ENCODE data around the gene CITED4. TPM values are rescaled to one million over a fixed set of nuclear protein-coding genes. Genes with fewer than 3 reads are reported as not detected.

CITED4 gene
- total and polyA plus RNA-seq, 10 of the 15 experiments (the other 5 are each of a cell fraction or from before 2014, with no cell fraction given), result 0.13 to 0.64 (median 0.26) TPM; not detected in 6

DNA sequence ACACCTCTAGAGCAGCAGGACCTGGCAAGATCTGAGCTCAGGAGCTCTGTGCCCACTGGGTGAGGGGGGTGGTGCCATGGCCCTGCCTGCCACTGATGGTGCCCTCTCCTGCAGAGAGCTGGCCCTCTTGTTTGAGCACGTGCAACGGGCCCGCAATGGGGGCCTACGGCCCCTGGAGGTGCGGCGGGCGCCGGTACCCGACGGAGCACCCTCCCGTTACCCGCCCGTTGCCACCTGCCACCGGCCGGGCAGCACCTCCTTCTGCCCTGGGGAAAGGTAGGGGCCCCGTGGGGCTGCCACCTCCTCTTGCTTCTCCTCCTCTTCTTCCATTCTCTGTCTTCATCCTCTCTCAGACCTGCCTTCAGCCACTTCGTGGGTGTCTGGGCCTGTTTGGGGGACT lies 38.2 kb downstream of the CITED4 start (continued):
- TF ChIP-seq, protein P1, sequence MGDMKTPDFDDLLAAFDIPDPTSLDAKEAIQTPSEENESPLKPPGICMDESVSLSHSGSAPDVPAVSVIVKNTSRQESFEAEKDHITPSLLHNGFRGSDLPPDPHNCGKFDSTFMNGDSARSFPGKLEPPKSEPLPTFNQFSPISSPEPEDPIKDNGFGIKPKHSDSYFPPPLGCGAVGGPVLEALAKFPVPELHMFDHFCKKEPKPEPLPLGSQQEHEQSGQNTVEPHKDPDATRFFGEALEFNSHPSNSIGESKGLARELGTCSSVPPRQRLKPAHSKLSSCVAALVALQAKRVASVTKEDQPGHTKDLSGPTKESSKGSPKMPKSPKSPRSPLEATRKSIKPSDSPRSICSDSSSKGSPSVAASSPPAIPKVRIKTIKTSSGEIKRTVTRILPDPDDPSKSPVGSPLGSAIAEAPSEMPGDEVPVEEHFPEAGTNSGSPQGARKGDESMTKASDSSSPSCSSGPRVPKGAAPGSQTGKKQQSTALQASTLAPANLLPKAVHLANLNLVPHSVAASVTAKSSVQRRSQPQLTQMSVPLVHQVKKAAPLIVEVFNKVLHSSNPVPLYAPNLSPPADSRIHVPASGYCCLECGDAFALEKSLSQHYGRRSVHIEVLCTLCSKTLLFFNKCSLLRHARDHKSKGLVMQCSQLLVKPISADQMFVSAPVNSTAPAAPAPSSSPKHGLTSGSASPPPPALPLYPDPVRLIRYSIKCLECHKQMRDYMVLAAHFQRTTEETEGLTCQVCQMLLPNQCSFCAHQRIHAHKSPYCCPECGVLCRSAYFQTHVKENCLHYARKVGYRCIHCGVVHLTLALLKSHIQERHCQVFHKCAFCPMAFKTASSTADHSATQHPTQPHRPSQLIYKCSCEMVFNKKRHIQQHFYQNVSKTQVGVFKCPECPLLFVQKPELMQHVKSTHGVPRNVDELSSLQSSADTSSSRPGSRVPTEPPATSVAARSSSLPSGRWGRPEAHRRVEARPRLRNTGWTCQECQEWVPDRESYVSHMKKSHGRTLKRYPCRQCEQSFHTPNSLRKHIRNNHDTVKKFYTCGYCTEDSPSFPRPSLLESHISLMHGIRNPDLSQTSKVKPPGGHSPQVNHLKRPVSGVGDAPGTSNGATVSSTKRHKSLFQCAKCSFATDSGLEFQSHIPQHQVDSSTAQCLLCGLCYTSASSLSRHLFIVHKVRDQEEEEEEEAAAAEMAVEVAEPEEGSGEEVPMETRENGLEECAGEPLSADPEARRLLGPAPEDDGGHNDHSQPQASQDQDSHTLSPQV (IDR thresholded peaks at IDR 0.05), result no peak
- TF ChIP-seq HCFC1 (IDR thresholded peaks at IDR 0.05; ENCODE audit: low read length) (no peak), ZNF24 (IDR thresholded peaks at IDR 0.05) (no peak), CREM (IDR thresholded peaks at IDR 0.05; ENCODE audit: low read depth) (no peak)

DNA sequence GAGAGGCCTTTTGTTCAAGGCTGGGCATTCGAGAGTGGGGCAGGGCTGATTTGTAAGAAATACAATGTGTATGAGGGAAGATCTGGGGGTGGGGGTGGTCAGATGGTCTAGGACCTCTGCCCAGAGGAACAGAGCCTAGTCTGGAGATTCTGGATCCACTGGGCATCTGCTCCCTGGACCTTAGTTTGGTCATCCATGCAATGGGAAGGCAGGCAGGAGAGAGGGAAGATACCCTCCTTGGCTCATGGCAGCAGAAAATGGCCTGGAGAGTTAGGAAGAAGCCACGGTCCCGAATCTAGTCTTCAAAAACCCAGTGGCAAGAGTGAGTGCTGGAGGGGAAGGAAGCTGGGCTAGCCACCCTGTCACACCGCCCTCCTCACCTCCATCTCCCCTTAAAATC lies 38.8 kb downstream of the CITED4 start:
- Histone ChIP-seq H3K4me2 (ENCODE audit: control insufficient read depth, insufficient read depth) (no peak overlapping the region), H4K20me1 (ENCODE audit: control insufficient read depth, insufficient read depth) (no peaks in the 10 kb centered on the region), H3K4me1 (ENCODE audit: control insufficient read depth, insufficient read depth, low read length) (peaks cover 13% of the 10 kb centered on the region), H3K4me3 (no peak overlapping the region), H3K27me3 (replicated peaks in 1 of 2; ENCODE audit: control insufficient read depth in 2 of 2, insufficient read depth in 2 of 2, low read length in 1 of 2) (no peaks in the 10 kb centered on the region; a peak in 1 of 4 replicates), H3K9me3 (replicated peaks; ENCODE audit: control insufficient read depth, insufficient read depth, low read length) (no peaks in the 10 kb centered on the region), H2AFZ (ENCODE audit: control insufficient read depth, low read depth, low read length) (no peak overlapping the region), H3K36me3 (ENCODE audit: control insufficient read depth in 2 of 2, insufficient read depth in 2 of 2, low read length in 1 of 2) (no peaks in the 10 kb centered on the region), H3K9ac (ENCODE audit: control insufficient read depth, insufficient read depth, low read length) (no peak overlapping the region), H3K79me2 (ENCODE audit: control insufficient read depth, insufficient read depth, low read length) (no peaks in the 10 kb centered on the region), H3K27ac (ENCODE audit: control insufficient read depth, insufficient read depth) (no peak overlapping the region)
- CTCF ChIA-PET, result no interaction called here
- SMC1A ChIA-PET (ENCODE audit: uncharacterized antibody, unreplicated experiment), result interaction anchor here (1.1 kb wide), 1 partner anchor 19 kb away, joined by 4 read pairs; no protein-coding TSS in a partner anchor
- in situ Hi-C loops (cut with MboI) (no loop called here), intact Hi-C loops (cut with micrococcal nuclease; ENCODE audit: unreplicated experiment) (no loop called here)
- FAIRE-seq (no peak), ATAC-seq (no peak), DNase-seq (ENCODE audit: low read depth, low spot score) (no peak)
- 9% methylated on average over 4 of the region's 4 CpGs for WGBS (ENCODE audit: insufficient coverage, insufficient replicate concordance, low lambda C conversion rate, missing lambda C conversion rate)
- POLR2A ChIA-PET, result no interaction called here
- RAD21 ChIA-PET (ENCODE audit: unreplicated experiment), result no interaction called here
- no TSS peak for BruUV-seq (replicated peaks)
- no peak for TF ChIP-seq GATAD2B (conservative IDR thresholded peaks at IDR 0.05; ENCODE audit: low read depth)
- TF ChIP-seq TARDBP (IDR thresholded peaks at IDR 0.05; ENCODE audit: borderline replicate concordance), result no peak
- TF ChIP-seq HDGF (IDR thresholded peaks at IDR 0.05), result no peak
- TF ChIP-seq, protein P2, sequence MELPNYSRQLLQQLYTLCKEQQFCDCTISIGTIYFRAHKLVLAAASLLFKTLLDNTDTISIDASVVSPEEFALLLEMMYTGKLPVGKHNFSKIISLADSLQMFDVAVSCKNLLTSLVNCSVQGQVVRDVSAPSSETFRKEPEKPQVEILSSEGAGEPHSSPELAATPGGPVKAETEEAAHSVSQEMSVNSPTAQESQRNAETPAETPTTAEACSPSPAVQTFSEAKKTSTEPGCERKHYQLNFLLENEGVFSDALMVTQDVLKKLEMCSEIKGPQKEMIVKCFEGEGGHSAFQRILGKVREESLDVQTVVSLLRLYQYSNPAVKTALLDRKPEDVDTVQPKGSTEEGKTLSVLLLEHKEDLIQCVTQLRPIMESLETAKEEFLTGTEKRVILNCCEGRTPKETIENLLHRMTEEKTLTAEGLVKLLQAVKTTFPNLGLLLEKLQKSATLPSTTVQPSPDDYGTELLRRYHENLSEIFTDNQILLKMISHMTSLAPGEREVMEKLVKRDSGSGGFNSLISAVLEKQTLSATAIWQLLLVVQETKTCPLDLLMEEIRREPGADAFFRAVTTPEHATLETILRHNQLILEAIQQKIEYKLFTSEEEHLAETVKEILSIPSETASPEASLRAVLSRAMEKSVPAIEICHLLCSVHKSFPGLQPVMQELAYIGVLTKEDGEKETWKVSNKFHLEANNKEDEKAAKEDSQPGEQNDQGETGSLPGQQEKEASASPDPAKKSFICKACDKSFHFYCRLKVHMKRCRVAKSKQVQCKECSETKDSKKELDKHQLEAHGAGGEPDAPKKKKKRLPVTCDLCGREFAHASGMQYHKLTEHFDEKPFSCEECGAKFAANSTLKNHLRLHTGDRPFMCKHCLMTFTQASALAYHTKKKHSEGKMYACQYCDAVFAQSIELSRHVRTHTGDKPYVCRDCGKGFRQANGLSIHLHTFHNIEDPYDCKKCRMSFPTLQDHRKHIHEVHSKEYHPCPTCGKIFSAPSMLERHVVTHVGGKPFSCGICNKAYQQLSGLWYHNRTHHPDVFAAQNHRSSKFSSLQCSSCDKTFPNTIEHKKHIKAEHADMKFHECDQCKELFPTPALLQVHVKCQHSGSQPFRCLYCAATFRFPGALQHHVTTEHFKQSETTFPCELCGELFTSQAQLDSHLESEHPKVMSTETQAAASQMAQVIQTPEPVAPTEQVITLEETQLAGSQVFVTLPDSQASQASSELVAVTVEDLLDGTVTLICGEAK (IDR thresholded peaks at IDR 0.05; ENCODE audit: borderline replicate concordance), result no peak
- no peak for TF ChIP-seq BRCA1 (IDR thresholded peaks at IDR 0.05; ENCODE audit: low read depth, low read length)
- no peak for TF ChIP-seq SRF (IDR thresholded peaks at IDR 0.05; ENCODE audit: low read depth in 2 of 2, low read length in 2 of 2)
- TF ChIP-seq KDM1A (IDR thresholded peaks at IDR 0.05; ENCODE audit: borderline replicate concordance), result no peak
- TF ChIP-seq ZNF217 (IDR thresholded peaks at IDR 0.05), result no peak
- TF ChIP-seq MTA2 (IDR thresholded peaks at IDR 0.05; ENCODE audit: low read depth), result no peak

All from GM12878 (cell line).